Subcutaneous abdominal adipose tissue (tissue), 5 donors: Measurements from ENCODE around the gene ZKSCAN5.
"Not testable (repeated sequence)": the region's sequence is repeated elsewhere in the genome, so short reads cannot be mapped to it uniquely, and the experiment has no call there.

Experiments used
- H3K27ac ChIP-seq: one replicate; pipeline ENCODE4 v1.7.0; 2013; ENCODE audit warnings: low read depth, mild to moderate bottlenecking, inconsistent platforms, low read length, moderate library complexity
- H3K27me3 ChIP-seq, 5 donors: one replicate each; pipeline ENCODE4 v1.7.0; 2013; ENCODE audit warnings: low read length in 5 of 5, inconsistent platforms in 1 of 5; ENCODE audit not compliant: control insufficient read depth in 5 of 5, insufficient read depth in 4 of 5
- H3K36me3 ChIP-seq, 5 donors: one replicate each; pipeline ENCODE4 v1.7.0; 2013; ENCODE audit warnings: low read length in 5 of 5; ENCODE audit not compliant: control insufficient read depth in 5 of 5, insufficient read depth in 5 of 5
- H3K4me1 ChIP-seq, 5 donors: one replicate each; pipeline ENCODE4 v1.7.0; 2013; ENCODE audit warnings: low read length in 5 of 5, mild to moderate bottlenecking in 3 of 5, moderate library complexity in 1 of 5; ENCODE audit not compliant: control insufficient read depth in 5 of 5, insufficient read depth in 5 of 5
- H3K4me3 ChIP-seq, 5 donors: one replicate each; pipeline ENCODE4 v1.7.0; 2013; ENCODE audit warnings: low read length in 5 of 5, low read depth in 1 of 5
- H3K9ac ChIP-seq, 5 donors: one replicate each; pipeline ENCODE4 v1.7.0; 2013; ENCODE audit warnings: low read length in 5 of 5, mild to moderate bottlenecking in 4 of 5, moderate library complexity in 3 of 5
- H3K9me3 ChIP-seq, 5 donors: one replicate each; pipeline ENCODE4 v1.7.0; 2013; ENCODE audit warnings: low read length in 5 of 5; ENCODE audit not compliant: control insufficient read depth in 5 of 5
- donor health status: healthy.
- donor health status: healthy.
- donor health status: healthy.
- donor health status: healthy.
- donor health status: healthy.

ZKSCAN5 gene

DNA sequence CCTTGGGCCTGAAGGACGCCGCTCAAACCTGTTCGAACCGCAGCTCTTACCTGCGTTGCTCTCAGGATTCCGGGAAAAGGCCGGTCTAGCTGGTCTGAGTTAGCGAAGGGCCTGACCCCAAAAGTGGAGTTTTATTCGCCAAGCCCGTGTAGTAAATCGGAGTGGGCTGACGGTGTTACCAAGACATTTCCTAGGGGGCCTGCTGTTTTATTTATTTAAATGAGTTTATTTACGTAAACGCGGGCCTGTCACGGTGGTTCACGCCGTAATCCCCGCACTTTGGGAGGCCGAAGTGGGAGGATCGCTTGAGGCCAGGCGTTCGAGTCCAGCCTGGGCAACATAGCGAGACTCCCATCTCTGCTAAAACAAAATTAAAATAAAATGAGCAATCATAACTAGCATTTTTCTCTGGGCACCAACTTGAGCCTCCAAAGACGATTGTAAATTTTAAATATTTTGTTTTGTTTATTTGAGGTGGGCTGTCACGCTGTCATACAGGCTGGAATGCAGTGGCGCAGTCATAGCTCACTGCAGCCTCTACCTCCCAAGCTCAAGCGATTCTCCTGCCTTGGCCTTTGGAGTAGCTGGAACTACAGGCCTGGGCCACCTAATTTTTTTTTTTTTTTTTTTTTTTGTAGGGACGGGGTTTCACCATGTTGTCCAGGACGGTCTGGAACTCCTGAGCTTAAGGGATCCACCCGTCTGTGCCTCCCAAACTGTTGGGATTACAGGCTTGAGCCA lies 54.9 kb downstream of the ZKSCAN5 start:
- Histone ChIP-seq H3K4me1 (peaks cover 2 to 36% (median 27%) of the 10 kb centered on the region in 5 donors), H3K9ac (peak overlapping the region; percentile 94 to 100 (median 99)), H3K27ac (peak overlapping the region; percentile 97), H3K27me3 (no peaks in the 10 kb centered on the region), H3K9me3 (no peaks in the 10 kb centered on the region), H3K36me3 (peaks cover 20 to 47% (median 40%) of the 10 kb centered on the region in 5 donors), H3K4me3 (peak overlapping the region; percentile 75 to 95 (median 90))

DNA sequence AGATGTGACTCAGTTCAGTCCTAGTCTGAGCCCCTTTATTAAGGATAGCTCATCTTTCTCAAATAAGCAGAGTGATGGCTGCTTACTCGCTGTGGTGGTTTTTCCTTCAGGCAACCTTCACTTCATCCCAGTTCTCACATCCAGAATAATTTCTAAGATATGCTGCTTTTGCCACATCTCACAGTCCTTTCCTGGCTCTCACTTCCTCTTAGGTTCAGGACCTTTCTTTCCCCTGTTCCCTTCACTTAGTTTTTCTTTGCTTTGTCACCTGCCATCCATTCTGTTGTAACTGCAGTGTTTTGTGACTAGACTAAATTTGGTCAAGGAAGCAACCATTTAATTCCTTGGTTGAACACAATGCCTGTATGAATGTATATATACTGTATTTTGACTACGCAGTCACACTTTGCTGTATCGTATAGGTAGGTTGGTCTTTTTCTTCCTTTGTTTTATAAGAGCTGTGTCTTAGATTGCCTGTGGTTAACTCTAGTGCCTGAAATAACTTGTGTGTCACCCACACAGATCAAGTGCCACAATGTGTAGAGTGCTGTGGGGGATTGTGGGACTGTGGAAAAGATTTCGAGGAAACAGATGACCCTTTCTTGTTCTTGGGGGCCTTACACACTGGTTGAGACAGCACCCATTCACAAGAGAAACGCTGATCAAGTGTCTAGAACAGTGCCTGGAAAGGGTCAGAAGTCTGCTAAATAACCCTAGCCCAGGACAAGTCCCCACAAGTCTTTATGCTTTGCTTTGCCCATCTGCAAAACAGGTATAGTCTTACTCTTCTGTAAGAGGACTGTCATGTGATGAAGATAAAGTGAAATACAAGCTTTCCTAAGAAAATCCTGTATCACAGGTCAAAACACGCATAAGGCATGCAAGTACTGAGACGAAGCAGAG lies 56.6 kb downstream of the ZKSCAN5 start:
- Histone ChIP-seq H3K4me3 (no peak overlapping the region), H3K4me1 (peaks cover 2 to 36% (median 27%) of the 10 kb centered on the region in 5 donors), H3K9me3 (no peaks in the 10 kb centered on the region), H3K9ac (peak overlapping the region in 4 of 5 donors; percentile 1 to 21 (median 10)), H3K27ac (peak overlapping the region; percentile 69), H3K27me3 (no peaks in the 10 kb centered on the region), H3K36me3 (peaks cover 30 to 57% (median 52%) of the 10 kb centered on the region in 5 donors)

DNA sequence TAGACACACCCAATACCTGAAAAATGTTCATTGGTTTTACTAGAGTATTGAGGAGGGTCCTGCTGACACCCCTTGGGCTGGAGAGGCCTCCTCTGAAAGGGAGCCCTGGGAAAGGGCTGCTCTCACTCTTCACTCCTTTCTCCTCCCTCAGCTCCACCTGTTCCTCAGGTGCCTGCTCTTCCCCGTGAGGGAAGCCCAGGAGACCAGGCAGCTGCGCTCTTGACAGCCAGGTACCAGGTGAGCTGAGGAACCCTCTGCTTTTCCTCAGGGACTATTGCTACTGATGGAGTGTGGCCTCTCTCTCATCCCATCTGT lies 57.2 kb downstream of the ZKSCAN5 start:
- peaks cover 2 to 36% (median 27%) of the 10 kb centered on the region in 5 donors for H3K4me1 ChIP-seq
- no peak overlapping the region for H3K4me3 ChIP-seq
- H3K9ac ChIP-seq = peak overlapping the region in 2 of 5 donors; percentile 1 to 29
- H3K27me3 ChIP-seq = no peaks in the 10 kb centered on the region
- H3K36me3 ChIP-seq = peaks cover 30 to 62% (median 55%) of the 10 kb centered on the region in 5 donors
- H3K27ac ChIP-seq = peak overlapping the region; percentile 69
- H3K9me3 ChIP-seq = no peaks in the 10 kb centered on the region

DNA sequence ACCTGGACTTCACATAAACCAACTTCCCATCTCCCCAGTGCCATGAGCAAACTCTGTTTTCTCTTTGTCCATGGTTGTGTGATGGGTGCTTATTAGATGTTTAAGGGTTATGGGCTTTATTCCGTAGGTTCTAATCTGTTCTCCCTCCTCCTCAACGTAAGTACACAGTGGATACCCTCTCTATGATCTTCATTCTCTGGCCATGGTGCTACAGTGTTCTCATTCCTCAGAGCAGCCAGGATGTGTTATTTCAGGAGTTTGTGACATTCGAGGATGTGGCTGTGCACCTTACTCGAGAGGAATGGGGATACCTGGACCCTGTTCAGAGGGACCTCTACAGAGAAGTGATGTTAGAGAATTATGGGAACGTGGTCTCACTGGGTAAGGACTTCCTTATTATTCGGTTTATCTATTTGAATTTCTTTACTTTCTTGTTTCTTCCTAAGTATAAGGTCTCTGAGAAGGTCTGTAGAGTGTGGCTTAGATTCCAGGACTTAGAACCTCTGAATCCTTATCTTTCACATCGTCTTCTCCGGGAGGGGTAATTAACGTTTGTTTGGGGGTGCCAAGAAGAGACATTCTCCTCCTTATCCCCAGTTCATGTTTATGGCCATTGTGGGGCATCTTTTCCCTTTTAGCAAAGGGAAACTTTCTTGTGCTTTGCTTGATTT lies 57.8 kb downstream of the ZKSCAN5 start:
- H3K4me1 ChIP-seq = peaks cover 2 to 31% (median 25%) of the 10 kb centered on the region in 5 donors
- peak overlapping the region; percentile 69 for H3K27ac ChIP-seq
- no peaks in the 10 kb centered on the region for H3K9me3 ChIP-seq
- H3K9ac ChIP-seq = peak overlapping the region in 3 of 5 donors; percentile 20 to 69 (median 29)
- no peaks in the 10 kb centered on the region for H3K27me3 ChIP-seq
- H3K4me3 ChIP-seq = no peak overlapping the region
- peaks cover 30 to 62% (median 55%) of the 10 kb centered on the region in 5 donors for H3K36me3 ChIP-seq

DNA sequence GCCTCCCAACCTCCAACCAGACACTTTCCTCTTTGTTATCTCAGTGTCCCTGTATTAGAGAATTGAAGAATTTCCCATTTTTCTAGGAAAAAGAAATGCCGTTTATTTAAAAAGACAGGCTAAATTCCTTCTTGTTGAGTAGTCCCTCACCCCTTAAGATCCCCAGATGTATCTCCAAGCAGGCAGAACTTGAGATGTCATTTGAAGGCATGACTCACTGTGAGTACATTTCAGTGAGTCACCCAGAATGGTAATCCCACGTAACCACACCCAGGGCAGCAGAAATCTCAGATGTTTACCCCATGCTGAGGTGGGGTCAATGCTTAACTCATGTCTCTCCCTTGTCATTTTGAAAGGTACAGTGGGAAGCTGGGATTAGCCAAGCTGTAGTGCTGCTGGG lies 58.4 kb downstream of the ZKSCAN5 start:
- H3K9ac ChIP-seq = peak overlapping the region in 2 of 5 donors; percentile 20 to 69
- peaks cover 0 to 26% (median 19%) of the 10 kb centered on the region in 5 donors for H3K4me1 ChIP-seq
- peaks cover 30 to 62% (median 55%) of the 10 kb centered on the region in 5 donors for H3K36me3 ChIP-seq
- H3K9me3 ChIP-seq = no peaks in the 10 kb centered on the region
- no peak overlapping the region for H3K4me3 ChIP-seq
- H3K27ac ChIP-seq = peak overlapping the region; percentile 69
- no peaks in the 10 kb centered on the region for H3K27me3 ChIP-seq

DNA sequence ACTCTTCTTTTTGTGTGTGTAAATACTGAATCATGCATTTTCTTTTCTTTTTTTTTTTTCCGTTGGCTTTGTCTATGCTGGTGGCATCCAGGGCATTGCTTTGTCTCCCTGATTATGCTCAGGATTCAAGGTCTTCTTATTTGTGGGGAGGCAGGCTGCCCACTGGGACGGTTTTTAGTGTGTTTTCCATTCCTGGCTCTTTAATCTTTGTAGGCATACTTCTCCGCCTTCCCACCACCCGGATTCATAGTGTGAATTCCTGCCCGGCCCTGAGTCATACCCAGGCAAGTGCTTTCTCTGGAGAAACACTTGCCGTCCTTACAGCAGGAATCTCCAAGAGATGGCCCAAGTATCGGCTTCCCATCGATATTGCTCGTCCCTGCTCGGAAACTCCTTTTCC lies 59.2 kb downstream of the ZKSCAN5 start:
- H3K9ac ChIP-seq = no peak overlapping the region
- H3K27me3 ChIP-seq = no peaks in the 10 kb centered on the region
- peak overlapping the region; percentile 44 for H3K27ac ChIP-seq
- H3K4me3 ChIP-seq = no peak overlapping the region
- peaks cover 0 to 22% (median 15%) of the 10 kb centered on the region in 5 donors for H3K4me1 ChIP-seq
- H3K9me3 ChIP-seq = no peaks in the 10 kb centered on the region
- H3K36me3 ChIP-seq = peaks cover 30 to 64% (median 56%) of the 10 kb centered on the region in 5 donors

DNA sequence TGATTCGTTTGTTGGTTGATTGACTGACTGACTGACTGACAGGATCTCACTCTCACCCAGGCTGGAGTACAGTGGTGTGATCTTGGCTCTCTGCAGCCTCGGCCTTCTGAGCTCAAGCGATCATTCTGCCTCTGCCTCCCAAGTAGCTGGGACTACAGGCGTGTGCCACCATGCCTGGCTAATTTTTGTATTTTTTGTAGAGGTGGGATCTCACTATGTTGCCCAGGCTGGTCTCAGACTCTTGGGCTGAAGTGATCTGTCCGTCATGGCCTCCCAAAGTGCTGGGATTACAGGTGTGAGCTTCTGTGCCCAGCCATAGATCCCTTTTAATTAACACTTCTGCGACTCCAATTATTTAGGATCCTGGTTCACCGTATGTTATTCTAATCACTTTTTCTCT lies 64.3 kb downstream of the ZKSCAN5 start:
- H3K36me3 ChIP-seq = peaks cover 52 to 81% (median 56%) of the 10 kb centered on the region in 5 donors
- not testable (repeated sequence) for H3K27ac ChIP-seq, H3K9me3 ChIP-seq, H3K4me1 ChIP-seq, H3K4me3 ChIP-seq, H3K9ac ChIP-seq, H3K27me3 ChIP-seq

DNA sequence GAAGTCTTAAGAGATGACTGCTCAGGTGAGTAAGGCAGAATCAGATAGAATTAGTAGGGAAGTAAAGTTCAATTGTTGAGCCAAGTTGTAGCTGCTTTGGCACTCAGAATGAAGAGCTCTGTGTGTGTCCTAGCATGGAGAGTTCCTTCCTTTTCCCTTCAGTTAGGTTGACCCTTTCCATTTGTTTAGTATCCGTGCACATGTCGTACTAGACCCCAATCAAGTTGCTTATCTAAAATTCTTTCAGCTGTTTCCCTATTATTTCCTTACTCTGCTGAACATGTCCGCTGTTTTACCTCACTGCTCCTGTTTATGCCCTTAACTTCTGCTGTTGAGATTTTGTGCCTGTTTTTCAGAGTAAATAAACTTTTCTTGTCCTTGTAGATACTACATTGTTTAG lies 67.3 kb downstream of the ZKSCAN5 start:
- Histone ChIP-seq H3K27ac (no peak overlapping the region), H3K27me3 (no peaks in the 10 kb centered on the region), H3K9ac (no peak overlapping the region), H3K4me3 (no peak overlapping the region), H3K4me1 (no peaks in the 10 kb centered on the region), H3K36me3 (peaks cover 30 to 54% (median 43%) of the 10 kb centered on the region in 5 donors), H3K9me3 (no peaks in the 10 kb centered on the region)

DNA sequence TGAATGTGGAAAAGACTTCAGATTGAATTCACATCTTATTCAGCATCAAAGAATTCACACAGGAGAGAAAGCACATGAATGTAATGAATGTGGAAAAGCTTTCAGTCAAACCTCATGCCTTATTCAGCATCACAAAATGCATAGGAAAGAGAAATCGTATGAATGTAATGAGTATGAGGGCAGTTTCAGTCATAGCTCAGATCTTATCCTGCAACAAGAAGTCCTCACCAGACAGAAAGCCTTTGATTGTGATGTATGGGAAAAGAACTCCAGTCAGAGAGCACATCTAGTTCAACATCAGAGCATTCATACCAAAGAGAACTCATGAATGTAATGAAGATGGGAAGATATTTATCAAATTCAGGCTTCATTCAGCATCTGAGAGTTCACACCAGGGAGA lies 68.8 kb downstream of the ZKSCAN5 start:
- no peak overlapping the region for H3K27ac ChIP-seq
- H3K4me3 ChIP-seq = no peak overlapping the region
- peak overlapping the region in 1 of 5 donors; percentile 28 for H3K9ac ChIP-seq
- no peaks in the 10 kb centered on the region for H3K27me3 ChIP-seq
- H3K9me3 ChIP-seq = no peaks in the 10 kb centered on the region
- no peaks in the 10 kb centered on the region for H3K4me1 ChIP-seq
- H3K36me3 ChIP-seq = peaks cover 30 to 54% (median 43%) of the 10 kb centered on the region in 5 donors
